Measurements from ENCODE around the gene FAM237B. TPM values are rescaled to one million over a fixed set of nuclear protein-coding genes. Genes with fewer than 3 reads are reported as not detected.

FAM237B gene
- total and polyA plus RNA-seq, 2 of the 13 experiments (the other 11 are each of a cell fraction or from before 2014, with no cell fraction given) = not detected

DNA sequence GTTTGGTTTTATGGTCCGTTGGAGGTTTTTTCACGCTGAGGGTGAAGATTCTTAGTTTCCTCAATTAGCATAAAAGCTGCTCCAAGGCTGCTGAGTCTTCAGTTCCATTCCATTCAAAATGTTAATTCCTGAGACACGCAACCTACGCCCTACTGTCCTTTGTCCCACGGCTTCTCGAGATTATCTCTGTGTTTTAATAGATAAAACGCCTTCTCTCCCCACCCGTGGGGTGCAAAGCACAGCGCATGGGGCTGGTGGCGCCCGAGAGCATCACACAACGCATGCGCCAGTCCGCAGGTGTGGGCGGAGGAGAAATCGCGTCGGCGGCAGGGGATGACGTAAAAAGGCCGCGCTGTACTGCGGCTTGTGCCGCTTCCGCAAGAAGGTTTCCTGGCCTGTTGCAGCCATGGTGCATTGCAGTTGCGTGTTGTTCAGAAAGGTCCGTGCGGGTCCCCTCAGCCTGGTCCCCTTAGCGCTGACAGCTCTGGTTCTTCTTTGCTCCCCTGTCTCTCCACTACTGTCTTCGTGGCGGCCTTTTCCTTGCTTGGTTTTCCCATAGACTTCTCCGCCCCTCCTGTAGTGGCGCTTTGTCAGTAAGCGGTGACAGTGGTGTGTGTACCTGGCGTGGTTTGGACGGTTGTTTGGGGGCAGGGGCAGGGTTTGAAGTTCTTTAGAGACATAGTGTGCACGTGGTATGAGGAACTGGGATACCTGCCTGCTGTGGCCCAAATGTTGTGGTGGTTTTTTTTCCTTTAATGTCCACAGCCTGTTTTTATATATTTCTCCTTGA is 25.4 kb upstream of the FAM237B start, which contains the start of gene GTPBP10 (continued):
- TF ChIP-seq ZNF160 (CRISPR knock-in tag; IDR thresholded peaks at IDR 0.05) (peak; percentile 55; the same call in 1 of the 2 replicates), NRL (CRISPR knock-in tag; IDR thresholded peaks at IDR 0.05; ENCODE audit: borderline replicate concordance) (peak; percentile 61; the same call in 1 of the 2 replicates), ERF (CRISPR knock-in tag; IDR thresholded peaks at IDR 0.05) (no peak; the same call in 1 of the 2 replicates), ZNF24 (IDR thresholded peaks at IDR 0.05) (no peak), PAX8 (CRISPR knock-in tag; IDR thresholded peaks at IDR 0.05; ENCODE audit: borderline replicate concordance) (no peak), ZNF878 (CRISPR knock-in tag; IDR thresholded peaks at IDR 0.05) (no peak), NFYC (CRISPR knock-in tag; IDR thresholded peaks at IDR 0.05) (peak; percentile 45; the same call in 1 of the 2 replicates), ZBTB42 (CRISPR knock-in tag; IDR thresholded peaks at IDR 0.05) (no peak), CREM (IDR thresholded peaks at IDR 0.05) (peak; percentile 99), CREM (CRISPR knock-in tag; IDR thresholded peaks at IDR 0.05) (peak; percentile 84), ZSCAN30 (CRISPR knock-in tag; IDR thresholded peaks at IDR 0.05) (no peak), ARNT (IDR thresholded peaks at IDR 0.05) (no peak), ZNF350 (CRISPR knock-in tag; IDR thresholded peaks at IDR 0.05; ENCODE audit: borderline replicate concordance, low read depth) (peak; percentile 83; the same call in 1 of the 2 replicates), ZBTB38 (CRISPR knock-in tag; IDR thresholded peaks at IDR 0.05) (peak; percentile 82; the same call in 1 of the 2 replicates), SMAD9 (CRISPR knock-in tag; IDR thresholded peaks at IDR 0.05) (no peak)
- TF ChIP-seq, protein P1, sequence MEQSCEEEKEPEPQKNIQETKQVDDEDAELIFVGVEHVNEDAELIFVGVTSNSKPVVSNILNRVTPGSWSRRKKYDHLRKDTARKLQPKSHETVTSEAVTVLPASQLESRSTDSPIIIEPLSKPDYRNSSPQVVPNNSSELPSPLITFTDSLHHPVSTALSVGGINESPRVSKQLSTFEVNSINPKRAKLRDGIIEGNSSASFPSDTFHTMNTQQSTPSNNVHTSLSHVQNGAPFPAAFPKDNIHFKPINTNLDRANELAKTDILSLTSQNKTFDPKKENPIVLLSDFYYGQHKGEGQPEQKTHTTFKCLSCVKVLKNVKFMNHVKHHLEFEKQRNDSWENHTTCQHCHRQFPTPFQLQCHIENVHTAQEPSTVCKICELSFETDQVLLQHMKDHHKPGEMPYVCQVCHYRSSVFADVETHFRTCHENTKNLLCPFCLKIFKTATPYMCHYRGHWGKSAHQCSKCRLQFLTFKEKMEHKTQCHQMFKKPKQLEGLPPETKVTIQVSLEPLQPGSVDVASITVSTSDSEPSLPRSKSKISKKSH (CRISPR knock-in tag; IDR thresholded peaks at IDR 0.05; ENCODE audit: borderline replicate concordance) = no peak
- TF ChIP-seq, protein P2, sequence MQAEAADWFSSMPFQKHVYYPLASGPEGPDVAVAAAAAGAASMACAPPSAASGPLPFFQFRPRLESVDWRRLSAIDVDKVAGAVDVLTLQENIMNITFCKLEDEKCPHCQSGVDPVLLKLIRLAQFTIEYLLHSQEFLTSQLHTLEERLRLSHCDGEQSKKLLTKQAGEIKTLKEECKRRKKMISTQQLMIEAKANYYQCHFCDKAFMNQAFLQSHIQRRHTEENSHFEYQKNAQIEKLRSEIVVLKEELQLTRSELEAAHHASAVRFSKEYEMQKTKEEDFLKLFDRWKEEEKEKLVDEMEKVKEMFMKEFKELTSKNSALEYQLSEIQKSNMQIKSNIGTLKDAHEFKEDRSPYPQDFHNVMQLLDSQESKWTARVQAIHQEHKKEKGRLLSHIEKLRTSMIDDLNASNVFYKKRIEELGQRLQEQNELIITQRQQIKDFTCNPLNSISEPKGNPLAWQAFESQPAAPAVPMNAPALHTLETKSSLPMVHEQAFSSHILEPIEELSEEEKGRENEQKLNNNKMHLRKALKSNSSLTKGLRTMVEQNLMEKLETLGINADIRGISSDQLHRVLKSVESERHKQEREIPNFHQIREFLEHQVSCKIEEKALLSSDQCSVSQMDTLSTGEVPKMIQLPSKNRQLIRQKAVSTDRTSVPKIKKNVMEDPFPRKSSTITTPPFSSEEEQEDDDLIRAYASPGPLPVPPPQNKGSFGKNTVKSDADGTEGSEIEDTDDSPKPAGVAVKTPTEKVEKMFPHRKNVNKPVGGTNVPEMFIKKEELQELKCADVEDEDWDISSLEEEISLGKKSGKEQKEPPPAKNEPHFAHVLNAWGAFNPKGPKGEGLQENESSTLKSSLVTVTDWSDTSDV (CRISPR knock-in tag; IDR thresholded peaks at IDR 0.05) = no peak
- TF ChIP-seq, protein P3, sequence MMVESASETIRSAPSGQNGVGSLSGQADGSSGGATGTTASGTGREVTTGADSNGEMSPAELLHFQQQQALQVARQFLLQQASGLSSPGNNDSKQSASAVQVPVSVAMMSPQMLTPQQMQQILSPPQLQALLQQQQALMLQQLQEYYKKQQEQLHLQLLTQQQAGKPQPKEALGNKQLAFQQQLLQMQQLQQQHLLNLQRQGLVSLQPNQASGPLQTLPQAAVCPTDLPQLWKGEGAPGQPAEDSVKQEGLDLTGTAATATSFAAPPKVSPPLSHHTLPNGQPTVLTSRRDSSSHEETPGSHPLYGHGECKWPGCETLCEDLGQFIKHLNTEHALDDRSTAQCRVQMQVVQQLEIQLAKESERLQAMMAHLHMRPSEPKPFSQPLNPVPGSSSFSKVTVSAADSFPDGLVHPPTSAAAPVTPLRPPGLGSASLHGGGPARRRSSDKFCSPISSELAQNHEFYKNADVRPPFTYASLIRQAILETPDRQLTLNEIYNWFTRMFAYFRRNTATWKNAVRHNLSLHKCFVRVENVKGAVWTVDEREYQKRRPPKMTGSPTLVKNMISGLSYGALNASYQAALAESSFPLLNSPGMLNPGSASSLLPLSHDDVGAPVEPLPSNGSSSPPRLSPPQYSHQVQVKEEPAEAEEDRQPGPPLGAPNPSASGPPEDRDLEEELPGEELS (CRISPR knock-in tag; IDR thresholded peaks at IDR 0.05) = peak; percentile 63
- TF ChIP-seq, protein P4, sequence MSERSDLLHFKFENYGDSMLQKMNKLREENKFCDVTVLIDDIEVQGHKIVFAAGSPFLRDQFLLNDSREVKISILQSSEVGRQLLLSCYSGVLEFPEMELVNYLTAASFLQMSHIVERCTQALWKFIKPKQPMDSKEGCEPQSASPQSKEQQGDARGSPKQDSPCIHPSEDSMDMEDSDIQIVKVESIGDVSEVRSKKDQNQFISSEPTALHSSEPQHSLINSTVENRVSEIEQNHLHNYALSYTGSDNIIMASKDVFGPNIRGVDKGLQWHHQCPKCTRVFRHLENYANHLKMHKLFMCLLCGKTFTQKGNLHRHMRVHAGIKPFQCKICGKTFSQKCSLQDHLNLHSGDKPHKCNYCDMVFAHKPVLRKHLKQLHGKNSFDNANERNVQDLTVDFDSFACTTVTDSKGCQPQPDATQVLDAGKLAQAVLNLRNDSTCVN (CRISPR knock-in tag; IDR thresholded peaks at IDR 0.05; ENCODE audit: borderline replicate concordance) = peak; percentile 68; the same call in 1 of the 2 replicates
